ENCODE measurements around the gene IER2.

DNA sequence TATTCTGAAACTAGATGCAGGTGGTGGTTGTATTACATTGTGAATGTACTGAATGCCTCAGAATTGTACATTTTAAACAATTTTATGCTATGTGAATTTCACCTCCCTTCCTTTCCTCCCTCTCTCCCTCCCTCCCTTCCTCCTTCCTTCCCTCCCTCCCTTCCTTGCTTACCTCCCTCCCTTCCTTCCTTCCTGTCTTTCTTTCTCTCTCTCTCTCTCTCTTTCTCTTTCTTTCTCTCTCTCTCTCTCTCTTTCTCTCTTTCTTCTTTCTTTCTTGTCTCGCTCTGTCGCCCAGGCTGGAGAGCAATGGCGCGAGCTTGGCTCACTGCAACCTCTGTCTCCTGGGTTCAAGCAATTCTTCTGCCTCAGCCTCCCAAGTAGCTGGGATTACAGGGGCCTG lies 37.2 kb downstream of the IER2 start:
- TF ChIP-seq CTCF (IDR thresholded peaks at IDR 0.05) (no peak), POLR2A (IDR thresholded peaks at IDR 0.05) (no peak)

Measured in adrenal gland (tissue), 5 donors.